ENCODE data around the gene NR6A1. TPM values are rescaled to one million over a fixed set of nuclear protein-coding genes. Genes with fewer than 3 reads are reported as not detected.

Gene NR6A1
- total RNA-seq, 1 experiment from 2014 or later: 164 TPM

DNA sequence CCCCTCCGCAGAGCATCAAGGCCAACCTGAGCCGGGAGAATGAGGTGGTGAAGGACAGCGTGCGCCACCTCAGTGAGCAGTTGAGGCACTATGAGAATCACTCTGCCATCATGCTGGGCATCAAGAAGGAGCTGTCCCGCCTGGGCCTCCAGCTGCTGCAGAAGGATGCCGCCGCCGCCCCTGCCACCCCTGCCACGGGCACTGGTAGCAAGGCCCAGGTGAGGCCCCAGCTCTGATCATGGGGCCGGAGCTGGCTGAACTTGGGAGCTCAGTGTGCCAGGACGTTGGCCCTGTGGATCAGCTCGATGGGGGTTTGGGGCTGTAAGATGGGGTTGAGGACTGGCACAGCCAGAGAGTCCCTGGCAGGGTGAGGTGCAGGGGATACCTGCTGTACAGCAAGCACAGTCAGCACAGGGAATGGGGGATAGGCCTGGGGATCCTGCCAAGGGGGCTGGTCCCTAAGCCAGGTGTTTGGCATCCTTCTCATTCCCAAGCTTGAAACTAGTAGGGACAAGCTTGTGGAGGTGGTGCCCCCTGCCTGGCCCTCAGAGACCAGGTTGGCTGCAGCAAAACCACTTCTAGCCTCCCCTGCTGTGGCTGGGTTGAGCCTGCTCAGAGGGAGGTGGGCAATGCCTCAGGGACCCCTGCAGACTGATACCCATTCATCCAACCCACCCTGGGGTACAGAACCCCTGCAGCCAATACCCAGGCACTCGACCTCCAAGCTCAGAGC lies 28.3 kb upstream of the NR6A1 start:
- H3K4me3 Mint-ChIP-seq: no peak overlapping the region
- DNase-seq (ENCODE audit: low spot score): no peak
- ChIA-PET POLR2A (no interaction called here), CTCF (interaction anchor here (0.7 to 4.5 kb wide), 11 partner anchors 9 to 262 kb away, joined by 3 to 32 read pairs (median 7); partner anchors contain the start of genes OLFML2A and WDR38)
- no peaks in the 10 kb centered on the region for H3K36me3 Mint-ChIP-seq
- no peaks in the 10 kb centered on the region for H3K27me3 Mint-ChIP-seq (ENCODE audit: low read depth)
- H3K27ac Mint-ChIP-seq: no peak overlapping the region
- no peak for ATAC-seq
- H3K4me1 Mint-ChIP-seq: 0 out of 2 replicates have a peak, but pooled peaks cover 4% of the 10 kb centered on the region
- TF ChIP-seq JAZF1 (CRISPR knock-in tag; IDR thresholded peaks at IDR 0.05): no peak
- TF ChIP-seq ZNF423 (CRISPR knock-in tag; IDR thresholded peaks at IDR 0.05): peak; percentile 71
- no peaks in the 10 kb centered on the region for H3K9me3 Mint-ChIP-seq

DNA sequence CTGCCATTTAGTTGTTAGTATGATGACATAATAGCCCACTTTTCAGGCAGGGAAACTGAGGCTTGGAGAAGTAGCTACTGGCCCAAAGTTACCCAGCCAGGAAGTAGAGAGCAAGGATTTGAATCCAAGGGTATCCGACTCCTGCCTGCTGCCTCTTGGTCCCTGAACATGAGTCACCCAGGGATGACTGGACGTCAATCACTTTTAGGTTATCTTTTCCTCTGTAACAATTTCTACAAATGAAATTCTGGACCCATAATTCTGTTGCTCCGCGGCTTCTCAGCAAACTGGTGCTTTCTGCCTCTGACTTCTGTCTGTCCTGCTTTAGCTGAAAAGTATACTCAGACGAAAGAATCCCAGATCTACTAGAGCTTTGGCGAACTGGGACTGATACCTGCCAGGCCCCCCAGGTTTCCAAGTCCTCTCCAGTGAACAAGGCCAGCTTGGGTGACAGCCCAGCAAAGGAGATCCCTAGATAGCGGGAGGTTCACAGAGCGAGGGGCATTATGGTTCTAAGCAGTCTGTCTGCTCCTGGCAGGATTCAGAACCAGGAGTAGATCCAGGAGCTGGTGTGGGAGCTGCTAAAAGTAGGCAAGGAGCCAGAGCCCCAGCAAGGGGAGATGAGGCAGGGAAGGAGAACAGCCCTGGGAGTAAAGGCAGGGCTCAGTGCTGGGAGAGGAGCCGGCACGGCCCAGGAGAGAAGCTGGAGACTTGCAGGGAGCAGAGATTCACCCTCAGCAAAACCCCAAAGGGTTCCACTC lies 26.4 kb upstream of the NR6A1 start:
- no peaks in the 10 kb centered on the region for H3K27me3 Mint-ChIP-seq (ENCODE audit: low read depth)
- TF ChIP-seq GRHL2 (CRISPR knock-in tag; IDR thresholded peaks at IDR 0.05; ENCODE audit: insufficient replicate concordance, severe bottlenecking): no peak
- ATAC-seq (no peak), DNase-seq (ENCODE audit: low spot score) (no peak)
- H3K27ac Mint-ChIP-seq: no peak overlapping the region
- POLR2A ChIA-PET: no interaction called here
- H3K9me3 Mint-ChIP-seq: no peaks in the 10 kb centered on the region
- no peak overlapping the region for H3K4me3 Mint-ChIP-seq
- H3K36me3 Mint-ChIP-seq: no peaks in the 10 kb centered on the region
- H3K4me1 Mint-ChIP-seq: 0 out of 2 replicates have a peak, but pooled peaks cover 4% of the 10 kb centered on the region
- CTCF ChIA-PET: interaction anchor here (0.6 to 3.9 kb wide), 6 partner anchors 20 to 58 kb away, joined by 3 to 44 read pairs (median 4); partner anchors contain the start of genes OLFML2A and WDR38

DNA sequence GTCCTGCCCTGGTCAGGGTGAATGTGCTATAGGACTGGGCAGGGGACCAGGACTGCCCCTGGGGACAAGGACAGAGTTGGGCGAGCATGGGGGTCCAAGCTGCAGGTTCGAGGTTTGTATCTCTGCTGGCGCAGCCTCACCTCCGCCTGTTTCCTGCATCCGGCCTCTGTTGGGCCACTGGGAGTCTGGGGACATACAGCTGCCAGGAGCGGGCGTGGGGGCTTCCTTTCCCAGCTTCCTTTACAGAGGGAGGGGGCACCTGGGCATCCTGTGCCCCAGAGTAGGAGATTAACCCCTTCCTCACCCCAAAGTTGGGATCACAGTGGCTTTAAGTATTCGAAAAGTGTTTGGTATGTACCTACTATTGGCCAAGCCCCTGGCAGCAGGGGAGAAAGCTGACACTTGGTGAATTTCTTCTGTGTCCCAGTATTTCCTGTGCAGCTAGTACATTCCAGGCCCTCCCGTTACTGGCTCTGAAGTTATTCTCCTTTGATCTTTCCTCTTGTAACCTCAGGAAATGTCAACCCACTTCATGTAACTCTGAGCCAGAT lies 24.8 kb upstream of the NR6A1 start:
- no peak for TF ChIP-seq MYBL2 (CRISPR knock-in tag; IDR thresholded peaks at IDR 0.05)
- TF ChIP-seq RELA (CRISPR knock-in tag; IDR thresholded peaks at IDR 0.05; ENCODE audit: borderline replicate concordance): no peak
- no peak for TF ChIP-seq CREM (CRISPR knock-in tag; IDR thresholded peaks at IDR 0.05)
- TF ChIP-seq, protein P1, sequence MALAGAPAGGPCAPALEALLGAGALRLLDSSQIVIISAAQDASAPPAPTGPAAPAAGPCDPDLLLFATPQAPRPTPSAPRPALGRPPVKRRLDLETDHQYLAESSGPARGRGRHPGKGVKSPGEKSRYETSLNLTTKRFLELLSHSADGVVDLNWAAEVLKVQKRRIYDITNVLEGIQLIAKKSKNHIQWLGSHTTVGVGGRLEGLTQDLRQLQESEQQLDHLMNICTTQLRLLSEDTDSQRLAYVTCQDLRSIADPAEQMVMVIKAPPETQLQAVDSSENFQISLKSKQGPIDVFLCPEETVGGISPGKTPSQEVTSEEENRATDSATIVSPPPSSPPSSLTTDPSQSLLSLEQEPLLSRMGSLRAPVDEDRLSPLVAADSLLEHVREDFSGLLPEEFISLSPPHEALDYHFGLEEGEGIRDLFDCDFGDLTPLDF (CRISPR knock-in tag; IDR thresholded peaks at IDR 0.05): no peak
- no peak for TF ChIP-seq FOXP1 (CRISPR knock-in tag; IDR thresholded peaks at IDR 0.05; ENCODE audit: borderline replicate concordance)
- TF ChIP-seq PRRX2 (CRISPR knock-in tag; IDR thresholded peaks at IDR 0.05): no peak
- TF ChIP-seq, protein P2, sequence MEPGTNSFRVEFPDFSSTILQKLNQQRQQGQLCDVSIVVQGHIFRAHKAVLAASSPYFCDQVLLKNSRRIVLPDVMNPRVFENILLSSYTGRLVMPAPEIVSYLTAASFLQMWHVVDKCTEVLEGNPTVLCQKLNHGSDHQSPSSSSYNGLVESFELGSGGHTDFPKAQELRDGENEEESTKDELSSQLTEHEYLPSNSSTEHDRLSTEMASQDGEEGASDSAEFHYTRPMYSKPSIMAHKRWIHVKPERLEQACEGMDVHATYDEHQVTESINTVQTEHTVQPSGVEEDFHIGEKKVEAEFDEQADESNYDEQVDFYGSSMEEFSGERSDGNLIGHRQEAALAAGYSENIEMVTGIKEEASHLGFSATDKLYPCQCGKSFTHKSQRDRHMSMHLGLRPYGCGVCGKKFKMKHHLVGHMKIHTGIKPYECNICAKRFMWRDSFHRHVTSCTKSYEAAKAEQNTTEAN (CRISPR knock-in tag; IDR thresholded peaks at IDR 0.05): no peak
- Mint-ChIP-seq H3K4me3 (no peak overlapping the region), H3K36me3 (no peaks in the 10 kb centered on the region), H3K27ac (no peak overlapping the region), H3K4me1 (0 out of 2 replicates have a peak, but pooled peaks cover 4% of the 10 kb centered on the region), H3K27me3 (ENCODE audit: low read depth) (no peaks in the 10 kb centered on the region), H3K9me3 (no peaks in the 10 kb centered on the region)
- CTCF ChIA-PET: interaction anchor here (0.8 to 3.9 kb wide), 12 partner anchors 13 to 56 kb away, joined by 3 to 44 read pairs (median 5); partner anchors contain the start of genes NR6A1, OLFML2A and WDR38
- DNase-seq (ENCODE audit: low spot score) (no peak), ATAC-seq (peak; percentile 14)
- POLR2A ChIA-PET: no interaction called here

DNA sequence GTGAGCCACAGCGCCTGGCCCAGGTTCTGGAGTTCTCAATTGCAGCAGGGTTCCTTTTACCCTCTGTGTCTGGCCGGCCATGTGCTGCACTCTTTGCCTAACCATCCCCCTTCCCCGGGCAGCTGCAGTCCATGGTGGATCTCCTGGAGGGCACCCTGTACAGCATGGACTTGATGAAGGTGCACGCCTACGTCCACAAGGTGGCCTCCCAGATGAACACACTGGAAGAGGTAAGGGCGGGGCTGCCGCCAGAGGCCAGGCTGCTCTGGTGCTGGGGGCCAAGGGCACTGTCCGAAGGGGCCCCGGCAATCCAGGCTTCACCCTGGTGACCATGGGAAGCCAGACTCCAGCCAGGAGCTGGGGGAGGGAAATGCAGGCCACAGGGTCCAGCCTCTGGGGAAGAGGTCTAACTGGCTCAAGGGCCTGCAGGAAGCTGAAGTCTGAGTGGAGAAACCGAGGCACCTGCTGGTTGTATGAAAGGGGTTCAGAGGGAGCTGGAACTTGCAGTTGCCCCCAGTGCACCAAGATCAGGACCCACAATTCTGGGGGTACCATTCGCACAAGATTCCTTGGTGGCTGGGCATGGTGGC lies 23.9 kb upstream of the NR6A1 start:
- no peak overlapping the region for H3K27ac Mint-ChIP-seq
- no peaks in the 10 kb centered on the region for H3K27me3 Mint-ChIP-seq (ENCODE audit: low read depth)
- DNase-seq (ENCODE audit: low spot score): no peak
- ChIA-PET POLR2A (no interaction called here), CTCF (interaction anchor here (0.9 to 3.9 kb wide), 9 partner anchors 13 to 57 kb away, joined by 3 to 44 read pairs (median 7); partner anchors contain the start of genes NR6A1, OLFML2A and WDR38)
- H3K36me3 Mint-ChIP-seq: no peaks in the 10 kb centered on the region
- no peak overlapping the region for H3K4me3 Mint-ChIP-seq
- ATAC-seq: peak; percentile 35; the same call in 1 of the 2 replicates
- H3K4me1 Mint-ChIP-seq: 0 out of 2 replicates have a peak, but pooled peaks cover 4% of the 10 kb centered on the region
- H3K9me3 Mint-ChIP-seq: no peaks in the 10 kb centered on the region
- TF ChIP-seq, protein P3, sequence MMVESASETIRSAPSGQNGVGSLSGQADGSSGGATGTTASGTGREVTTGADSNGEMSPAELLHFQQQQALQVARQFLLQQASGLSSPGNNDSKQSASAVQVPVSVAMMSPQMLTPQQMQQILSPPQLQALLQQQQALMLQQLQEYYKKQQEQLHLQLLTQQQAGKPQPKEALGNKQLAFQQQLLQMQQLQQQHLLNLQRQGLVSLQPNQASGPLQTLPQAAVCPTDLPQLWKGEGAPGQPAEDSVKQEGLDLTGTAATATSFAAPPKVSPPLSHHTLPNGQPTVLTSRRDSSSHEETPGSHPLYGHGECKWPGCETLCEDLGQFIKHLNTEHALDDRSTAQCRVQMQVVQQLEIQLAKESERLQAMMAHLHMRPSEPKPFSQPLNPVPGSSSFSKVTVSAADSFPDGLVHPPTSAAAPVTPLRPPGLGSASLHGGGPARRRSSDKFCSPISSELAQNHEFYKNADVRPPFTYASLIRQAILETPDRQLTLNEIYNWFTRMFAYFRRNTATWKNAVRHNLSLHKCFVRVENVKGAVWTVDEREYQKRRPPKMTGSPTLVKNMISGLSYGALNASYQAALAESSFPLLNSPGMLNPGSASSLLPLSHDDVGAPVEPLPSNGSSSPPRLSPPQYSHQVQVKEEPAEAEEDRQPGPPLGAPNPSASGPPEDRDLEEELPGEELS (CRISPR knock-in tag; IDR thresholded peaks at IDR 0.05): no peak
- no peak for TF ChIP-seq TP53 (CRISPR knock-in tag; IDR thresholded peaks at IDR 0.05)
- TF ChIP-seq, protein P2 (CRISPR knock-in tag; IDR thresholded peaks at IDR 0.05): no peak
- TF ChIP-seq ZNF671 (CRISPR knock-in tag; IDR thresholded peaks at IDR 0.05): no peak
- TF ChIP-seq, protein P4, sequence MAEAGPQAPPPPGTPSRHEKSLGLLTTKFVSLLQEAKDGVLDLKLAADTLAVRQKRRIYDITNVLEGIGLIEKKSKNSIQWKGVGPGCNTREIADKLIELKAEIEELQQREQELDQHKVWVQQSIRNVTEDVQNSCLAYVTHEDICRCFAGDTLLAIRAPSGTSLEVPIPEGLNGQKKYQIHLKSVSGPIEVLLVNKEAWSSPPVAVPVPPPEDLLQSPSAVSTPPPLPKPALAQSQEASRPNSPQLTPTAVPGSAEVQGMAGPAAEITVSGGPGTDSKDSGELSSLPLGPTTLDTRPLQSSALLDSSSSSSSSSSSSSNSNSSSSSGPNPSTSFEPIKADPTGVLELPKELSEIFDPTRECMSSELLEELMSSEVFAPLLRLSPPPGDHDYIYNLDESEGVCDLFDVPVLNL (CRISPR knock-in tag; IDR thresholded peaks at IDR 0.05; ENCODE audit: borderline replicate concordance, low read depth): no peak
- TF ChIP-seq SMAD3 (CRISPR knock-in tag; IDR thresholded peaks at IDR 0.05; ENCODE audit: borderline replicate concordance): no peak
- TF ChIP-seq ZNF317 (CRISPR knock-in tag; IDR thresholded peaks at IDR 0.05; ENCODE audit: borderline replicate concordance, low read depth): no peak
- TF ChIP-seq, protein P1 (CRISPR knock-in tag; IDR thresholded peaks at IDR 0.05): no peak

Measured in WTC11 (cell line).